ENCODE results near the gene HIRIP3. TPM values are rescaled to one million over a fixed set of nuclear protein-coding genes. Genes with fewer than 3 reads are reported as not detected.

The HIRIP3 gene
- total RNA-seq, 1 donor: 4.7 TPM

DNA sequence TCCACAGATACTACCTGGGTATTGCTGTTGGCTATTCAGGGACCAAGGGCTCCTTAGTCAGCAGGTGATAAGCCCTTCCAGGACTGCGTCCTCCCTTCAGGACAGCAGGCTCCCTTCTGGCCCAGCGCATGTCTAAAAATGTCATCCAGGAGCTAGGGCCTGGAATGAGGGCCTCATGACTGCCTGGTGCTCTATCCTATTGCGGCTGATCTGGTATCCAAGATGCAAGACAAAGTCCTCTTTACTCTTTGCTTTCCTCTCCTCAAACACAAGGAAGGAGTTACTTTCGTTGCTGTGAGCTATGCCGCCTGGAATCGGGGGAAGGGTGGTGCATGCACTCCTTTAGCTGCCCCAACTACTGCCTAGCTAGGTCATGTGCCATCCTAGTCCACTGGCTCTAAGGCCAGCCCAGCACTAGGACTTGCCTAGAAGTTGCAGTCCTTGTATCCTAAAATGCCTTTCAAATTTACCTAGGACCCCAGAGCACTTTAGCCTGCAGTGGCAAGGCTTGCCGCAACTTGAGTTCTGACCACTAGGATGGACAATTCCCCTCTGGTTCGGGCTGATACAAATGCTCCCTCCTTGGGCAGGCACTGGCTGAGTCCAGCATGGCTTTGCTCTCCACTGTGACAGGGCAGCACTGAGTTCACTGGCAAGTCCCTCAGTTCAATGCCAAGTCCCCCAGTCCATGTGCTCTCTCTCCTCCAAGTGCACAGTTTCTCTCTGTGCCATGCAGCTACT is 43.6 kb downstream of the HIRIP3 start:
- H3K4me3 ChIP-seq (ENCODE audit: low read depth, low read length): no peak overlapping the region
- no peak for DNase-seq (ENCODE audit: low read depth)
- TF ChIP-seq, protein P1, sequence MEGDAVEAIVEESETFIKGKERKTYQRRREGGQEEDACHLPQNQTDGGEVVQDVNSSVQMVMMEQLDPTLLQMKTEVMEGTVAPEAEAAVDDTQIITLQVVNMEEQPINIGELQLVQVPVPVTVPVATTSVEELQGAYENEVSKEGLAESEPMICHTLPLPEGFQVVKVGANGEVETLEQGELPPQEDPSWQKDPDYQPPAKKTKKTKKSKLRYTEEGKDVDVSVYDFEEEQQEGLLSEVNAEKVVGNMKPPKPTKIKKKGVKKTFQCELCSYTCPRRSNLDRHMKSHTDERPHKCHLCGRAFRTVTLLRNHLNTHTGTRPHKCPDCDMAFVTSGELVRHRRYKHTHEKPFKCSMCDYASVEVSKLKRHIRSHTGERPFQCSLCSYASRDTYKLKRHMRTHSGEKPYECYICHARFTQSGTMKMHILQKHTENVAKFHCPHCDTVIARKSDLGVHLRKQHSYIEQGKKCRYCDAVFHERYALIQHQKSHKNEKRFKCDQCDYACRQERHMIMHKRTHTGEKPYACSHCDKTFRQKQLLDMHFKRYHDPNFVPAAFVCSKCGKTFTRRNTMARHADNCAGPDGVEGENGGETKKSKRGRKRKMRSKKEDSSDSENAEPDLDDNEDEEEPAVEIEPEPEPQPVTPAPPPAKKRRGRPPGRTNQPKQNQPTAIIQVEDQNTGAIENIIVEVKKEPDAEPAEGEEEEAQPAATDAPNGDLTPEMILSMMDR (IDR thresholded peaks at IDR 0.05; ENCODE audit: insufficient read depth, low read depth, low read length): no peak

DNA sequence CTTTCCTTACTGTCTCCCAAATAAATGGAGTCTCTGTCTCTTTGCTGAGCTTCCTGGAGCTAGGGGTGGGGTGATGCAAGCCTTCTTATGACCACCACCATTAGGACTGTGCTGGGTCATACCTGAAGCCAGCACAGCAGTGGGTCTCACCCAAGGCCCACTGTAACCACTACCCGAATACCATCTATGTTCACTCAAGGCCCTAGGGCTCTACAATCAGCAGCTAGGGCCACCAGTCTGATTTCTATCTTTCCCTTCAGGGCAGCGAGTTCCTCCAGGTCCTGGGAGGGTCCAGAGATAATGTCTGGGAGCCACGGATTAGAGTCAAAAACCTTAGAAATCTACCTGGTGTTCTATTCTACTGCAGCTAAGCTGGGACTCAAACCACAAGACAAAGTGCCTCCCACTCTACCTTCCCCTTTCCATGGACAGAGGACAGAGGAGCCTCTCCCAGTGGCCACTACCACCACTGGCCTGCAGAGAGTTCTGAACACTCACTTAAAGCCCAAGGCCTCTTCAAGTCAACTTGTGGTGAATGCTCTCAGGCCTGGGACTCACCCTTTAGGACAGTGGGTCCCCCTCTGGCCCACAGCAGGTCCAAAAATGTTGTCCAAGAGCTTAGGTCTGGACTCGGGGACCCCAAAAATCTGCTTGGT is 44.5 kb downstream of the HIRIP3 start:
- DNase-seq (ENCODE audit: low read depth): no peak
- H3K4me3 ChIP-seq (ENCODE audit: low read depth, low read length): no peak overlapping the region
- TF ChIP-seq, protein P1 (IDR thresholded peaks at IDR 0.05; ENCODE audit: insufficient read depth, low read depth, low read length): no peak

DNA sequence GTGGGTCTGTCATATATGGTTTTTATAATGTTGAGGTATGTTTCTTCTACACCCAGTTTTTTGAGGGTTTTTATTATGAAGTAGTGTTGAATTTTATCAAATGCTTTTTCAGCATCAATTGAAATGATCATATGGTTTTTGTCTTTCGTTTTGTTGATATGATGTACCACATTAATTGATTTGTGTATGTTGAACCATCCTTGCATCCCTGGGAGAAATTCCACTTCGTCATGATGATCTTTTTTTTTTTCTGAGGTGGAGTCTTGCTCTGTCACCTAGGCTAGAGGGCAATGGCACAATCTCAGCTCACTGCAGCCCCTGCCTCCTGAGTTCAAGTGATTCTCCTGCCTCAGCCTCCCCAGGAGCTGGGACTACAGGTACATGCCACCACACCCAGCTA is 47.5 kb downstream of the HIRIP3 start:
- no peak overlapping the region for H3K4me3 ChIP-seq (ENCODE audit: low read depth, low read length)
- no peak for DNase-seq (ENCODE audit: low read depth)
- TF ChIP-seq, protein P1 (IDR thresholded peaks at IDR 0.05; ENCODE audit: insufficient read depth, low read depth, low read length): no peak

DNA sequence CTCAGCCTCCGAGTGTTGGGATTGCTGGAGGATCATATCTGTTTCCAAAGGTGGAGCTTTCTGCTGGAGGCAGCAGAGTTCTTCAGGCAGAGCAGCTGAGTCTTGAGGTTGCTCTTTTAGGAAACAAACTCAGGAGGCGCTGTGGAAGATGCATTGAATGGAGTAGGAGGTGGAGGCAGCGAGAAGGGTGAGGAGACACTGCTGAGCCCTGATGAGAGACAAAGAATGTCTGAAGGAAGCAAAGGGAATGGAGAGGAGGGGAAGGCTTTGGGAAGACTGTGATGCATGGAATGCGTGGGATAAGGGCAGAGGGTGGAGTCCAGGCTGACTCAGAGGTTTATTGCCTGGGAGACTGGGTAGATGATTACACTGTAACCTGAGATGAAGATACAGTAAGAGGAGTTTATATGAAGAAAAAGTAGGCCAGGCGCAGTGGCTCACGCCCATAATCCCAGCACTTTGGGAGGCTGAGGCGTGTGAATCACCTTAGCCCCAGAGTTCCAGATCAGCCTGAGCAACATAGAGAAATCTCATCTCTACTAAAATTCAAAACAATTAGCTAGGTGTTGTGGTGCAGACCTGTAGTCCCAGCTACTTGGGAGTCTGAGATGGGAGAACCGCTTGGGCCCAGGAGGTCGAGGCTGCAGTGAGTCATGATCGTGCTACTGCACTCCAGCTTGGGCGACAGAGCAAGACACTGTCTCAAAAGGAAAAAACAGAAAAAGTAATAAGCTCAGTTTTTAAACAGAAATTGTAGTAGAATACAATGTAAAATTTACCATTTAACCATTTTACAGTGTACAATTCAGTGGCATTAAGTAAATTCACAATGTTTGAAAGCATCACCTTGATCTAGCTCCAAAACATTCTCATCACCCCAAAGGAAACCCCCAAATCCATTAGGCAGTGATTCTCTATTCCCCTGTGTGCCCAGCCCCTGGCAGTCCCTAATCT is 51.3 kb downstream of the HIRIP3 start:
- DNase-seq (ENCODE audit: low read depth): peak; percentile 99
- TF ChIP-seq, protein P1 (IDR thresholded peaks at IDR 0.05; ENCODE audit: insufficient read depth, low read depth, low read length): peak; percentile 53
- no peak overlapping the region for H3K4me3 ChIP-seq (ENCODE audit: low read depth, low read length)

Other genes starting within 250 kb of the HIRIP3 start
- not detected in 2 replicates for gene C16orf54, start 249.6 kb downstream of the HIRIP3 start, total RNA-seq
- not detected in 2 replicates for gene ZG16, start 217.4 kb downstream of the HIRIP3 start, total RNA-seq
- 32.5 and 45.3 TPM in 2 replicates for gene KIF22, start 204.9 kb downstream of the HIRIP3 start, total RNA-seq
- gene MAZ, start 189.1 kb downstream of the HIRIP3 start, total RNA-seq: 166 and 269 TPM in 2 replicates
- gene PRRT2, start 183.4 kb downstream of the HIRIP3 start, total RNA-seq: 3.0 and 3.2 TPM in 2 replicates
- gene PAGR1, start 179.5 kb downstream of the HIRIP3 start, total RNA-seq: 20.3 and 20.7 TPM in 2 replicates
- gene MVP, start 175.2 kb downstream of the HIRIP3 start, total RNA-seq: 211 and 250 TPM in 2 replicates
- gene CDIPT, start 132.4 kb downstream of the HIRIP3 start, total RNA-seq: 60.9 and 84.6 TPM in 2 replicates
- 2.6 and 4.7 TPM in 2 replicates for gene SEZ6L2, start 96.1 kb downstream of the HIRIP3 start, total RNA-seq
- gene ASPHD1, start 95.1 kb downstream of the HIRIP3 start, total RNA-seq: 5.2 and 7.8 TPM in 2 replicates
- gene KCTD13, start 69.4 kb downstream of the HIRIP3 start, total RNA-seq: 8.2 and 10.0 TPM in 2 replicates
- gene TMEM219, start 33.5 kb downstream of the HIRIP3 start, total RNA-seq: 72.8 and 75.1 TPM in 2 replicates
- gene TAOK2, start 21.7 kb downstream of the HIRIP3 start, total RNA-seq: 48.0 and 63.9 TPM in 2 replicates
- gene INO80E, start 624 bp upstream of the HIRIP3 start, total RNA-seq: 25.9 and 31.2 TPM in 2 replicates
- under 0.01 and 0.32 TPM in 2 replicates for gene DOC2A, start 15.4 kb upstream of the HIRIP3 start, total RNA-seq
- not detected in 2 replicates for gene C16orf92, start 27.6 kb upstream of the HIRIP3 start, total RNA-seq
- gene TLCD3B, start 35.7 kb upstream of the HIRIP3 start, total RNA-seq: 0.32 TPM in 1 of 2 replicates, not detected in the other
- 545 and 622 TPM in 2 replicates for gene ALDOA, start 70.1 kb upstream of the HIRIP3 start, total RNA-seq
- 196 and 209 TPM in 2 replicates for gene PPP4C, start 80.4 kb upstream of the HIRIP3 start, total RNA-seq
- gene TBX6, start 96.3 kb upstream of the HIRIP3 start, total RNA-seq: 0.32 and 0.43 TPM in 2 replicates
- gene YPEL3, start 100.6 kb upstream of the HIRIP3 start, total RNA-seq: 8.6 and 14.5 TPM in 2 replicates
- gene GDPD3, start 117.9 kb upstream of the HIRIP3 start, total RNA-seq: 0.32 and 0.43 TPM in 2 replicates
- gene MAPK3, start 127.6 kb upstream of the HIRIP3 start, total RNA-seq: 27.7 and 36.3 TPM in 2 replicates
- 1.6 and 3.5 TPM in 2 replicates for gene CORO1A, start 188.0 kb upstream of the HIRIP3 start, total RNA-seq
- 46.6 and 140 TPM in 2 replicates for gene BOLA2B, start 198.0 kb upstream of the HIRIP3 start, total RNA-seq
- 16.8 and 49.3 TPM in 2 replicates for gene SLX1A, start 198.3 kb upstream of the HIRIP3 start, total RNA-seq
- gene SULT1A3, start 203.6 kb upstream of the HIRIP3 start, total RNA-seq: 3.5 and 3.9 TPM in 2 replicates

Measured in fibroblast of villous mesenchyme (primary cell).